Activated naive CD4-positive, alpha-beta T cell treated with anti-CD3 and anti-CD28 coated beads for 36 hours (primary cell): ENCODE results near the gene MIGA2. TPM values are rescaled to one million over a fixed set of nuclear protein-coding genes. Genes with fewer than 3 reads are reported as not detected.

Source experiments
- CTCF ChIA-PET: fragments of 350-600 bp; sonication (Branson Sonifier 250); formaldehyde crosslinking; loops from one replicate; lab custom pipeline; 2021; ENCODE audit warnings: antibody characterized with exemption; lab: Charles Lee
- DNase-seq: peaks from one replicate; pipeline ENCODE4 v3.0.0-alpha.2; 2020
- H3K27ac Mint-ChIP-seq: one replicate; pipeline ENCODE4 v1.8.0; 2021; ENCODE audit warnings: mild to moderate bottlenecking, mixed read lengths
- H3K27me3 Mint-ChIP-seq: one replicate; pipeline ENCODE4 v1.8.0; 2021; ENCODE audit warnings: low read depth, mixed read lengths
- H3K36me3 Mint-ChIP-seq: one replicate; pipeline ENCODE4 v1.8.0; 2021; ENCODE audit warnings: low read depth, mixed read lengths
- H3K4me1 Mint-ChIP-seq: one replicate; pipeline ENCODE4 v1.8.0; 2021; ENCODE audit warnings: low read depth, mixed read lengths
- H3K4me3 Mint-ChIP-seq: one replicate; pipeline ENCODE4 v1.8.0; 2021; ENCODE audit warnings: mild to moderate bottlenecking, moderate library complexity, mixed read lengths
- H3K9me3 Mint-ChIP-seq: one replicate; pipeline ENCODE4 v1.8.0; 2021; ENCODE audit warnings: mixed read lengths
- intact Hi-C: fragments of 100-400 bp; cut with micrococcal nuclease; formaldehyde crosslinking; loops from one replicate; pipeline ENCODE4 v1.15.1; 2023
- total RNA-seq, 2 experiments: library from RNA; stranded (reverse); gene quantifications; one replicate each; pipeline ENCODE4 v1.2.3, GENCODE V29; 2021

Gene MIGA2
- total RNA-seq, 2 experiments from 2014 or later: 36.3 to 42.7 TPM

DNA sequence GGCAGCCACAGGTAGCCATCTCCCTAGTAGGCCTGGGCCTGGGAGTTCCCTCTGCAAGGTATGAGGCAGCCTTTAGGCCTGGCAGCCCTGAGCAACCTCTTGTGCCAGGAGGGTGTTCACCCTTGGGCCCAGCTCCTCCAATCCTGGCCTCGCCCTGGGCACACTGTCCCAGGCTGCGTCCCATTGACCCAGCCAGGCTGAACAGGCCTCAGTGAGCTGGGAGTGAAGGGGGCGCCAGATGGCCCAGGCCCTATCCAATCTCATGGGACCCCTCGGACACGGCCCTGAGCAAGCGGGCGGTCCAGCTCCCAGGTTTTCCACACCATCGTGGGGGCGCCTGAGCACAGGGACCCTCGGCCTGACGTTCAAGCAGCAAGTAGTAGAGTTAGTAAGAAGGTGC lies 22.8 kb upstream of the MIGA2 start:
- H3K27me3 Mint-ChIP-seq: no peaks in the 10 kb centered on the region
- no peaks in the 10 kb centered on the region for H3K9me3 Mint-ChIP-seq
- peaks cover 3% of the 10 kb centered on the region for H3K36me3 Mint-ChIP-seq
- intact Hi-C loops: no loop called here
- H3K4me3 Mint-ChIP-seq: no peak overlapping the region
- H3K4me1 Mint-ChIP-seq: no peaks in the 10 kb centered on the region
- DNase-seq: no peak
- no peak overlapping the region for H3K27ac Mint-ChIP-seq
- CTCF ChIA-PET: no interaction called here

GRCh38 chr9:129014124-129014523 lies 22.3 kb upstream of the MIGA2 start:
- no peak for DNase-seq
- no peak overlapping the region for H3K4me3 Mint-ChIP-seq
- H3K4me1 Mint-ChIP-seq: no peaks in the 10 kb centered on the region
- H3K9me3 Mint-ChIP-seq: no peaks in the 10 kb centered on the region
- H3K27me3 Mint-ChIP-seq: no peaks in the 10 kb centered on the region
- CTCF ChIA-PET: no interaction called here
- peaks cover 6% of the 10 kb centered on the region for H3K36me3 Mint-ChIP-seq
- H3K27ac Mint-ChIP-seq: no peak overlapping the region
- intact Hi-C loops: no loop called here

DNA sequence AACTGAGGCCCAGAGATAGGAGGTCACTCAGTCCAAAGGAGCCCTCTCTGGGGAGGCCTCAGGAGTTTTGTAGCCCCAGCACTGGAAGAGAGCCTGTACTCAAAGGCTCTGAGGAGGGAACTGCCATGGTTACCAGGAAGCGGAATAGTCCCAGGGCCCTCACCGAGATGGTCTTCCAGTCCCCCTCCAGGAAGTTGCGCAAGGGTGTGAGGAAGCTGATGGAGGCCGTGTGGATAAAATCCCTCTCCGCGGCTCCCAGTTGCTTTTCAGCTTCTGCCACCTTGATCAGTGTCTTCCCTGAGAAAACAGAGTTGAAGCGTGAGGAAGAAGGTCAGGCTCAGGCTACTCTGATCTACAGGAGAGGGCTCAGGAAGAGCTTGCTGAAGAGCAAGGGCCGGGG lies 21.8 kb upstream of the MIGA2 start:
- H3K4me3 Mint-ChIP-seq: no peak overlapping the region
- H3K4me1 Mint-ChIP-seq: no peaks in the 10 kb centered on the region
- H3K27ac Mint-ChIP-seq: no peak overlapping the region
- no peaks in the 10 kb centered on the region for H3K9me3 Mint-ChIP-seq
- H3K36me3 Mint-ChIP-seq: peaks cover 6% of the 10 kb centered on the region
- DNase-seq: no peak
- CTCF ChIA-PET: no interaction called here
- H3K27me3 Mint-ChIP-seq: no peaks in the 10 kb centered on the region
- intact Hi-C loops: no loop called here

DNA sequence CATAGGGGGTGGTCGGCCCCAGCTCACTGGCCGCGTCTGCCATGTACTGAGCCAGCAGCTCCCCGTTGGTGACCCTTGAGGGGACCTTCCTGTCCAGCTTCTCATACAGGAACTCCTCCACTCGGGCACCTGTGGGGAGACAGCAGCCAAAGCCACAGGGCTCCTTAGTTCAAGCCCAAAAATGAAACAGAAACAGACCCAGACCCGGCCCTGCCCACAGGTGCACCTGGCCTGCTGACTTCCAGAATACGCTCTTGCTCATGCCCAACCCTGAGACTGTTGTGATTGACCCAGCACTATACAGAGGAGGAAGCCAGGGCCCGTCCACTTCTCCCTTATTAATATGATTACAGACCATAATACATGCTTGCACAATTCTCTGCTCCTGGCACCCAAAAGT lies 15.3 kb upstream of the MIGA2 start:
- H3K4me1 Mint-ChIP-seq: peaks cover 14% of the 10 kb centered on the region
- CTCF ChIA-PET: no interaction called here
- DNase-seq: no peak
- no peaks in the 10 kb centered on the region for H3K27me3 Mint-ChIP-seq
- no peak overlapping the region for H3K4me3 Mint-ChIP-seq
- peaks cover 5% of the 10 kb centered on the region for H3K36me3 Mint-ChIP-seq
- intact Hi-C loops: no loop called here
- no peaks in the 10 kb centered on the region for H3K9me3 Mint-ChIP-seq
- no peak overlapping the region for H3K27ac Mint-ChIP-seq

- peak overlapping the region; percentile 59 for H3K27ac Mint-ChIP-seq
- intact Hi-C loops: no loop called here
- H3K36me3 Mint-ChIP-seq: peaks cover 5% of the 10 kb centered on the region
- H3K4me3 Mint-ChIP-seq: no peak overlapping the region
- H3K4me1 Mint-ChIP-seq: peaks cover 16% of the 10 kb centered on the region
- H3K27me3 Mint-ChIP-seq: no peaks in the 10 kb centered on the region
- H3K9me3 Mint-ChIP-seq: no peaks in the 10 kb centered on the region
- CTCF ChIA-PET: no interaction called here
- no peak for DNase-seq
These were observed 14.4 kb upstream of the MIGA2 start for GRCh38 chr9:129022037-129022436.

DNA sequence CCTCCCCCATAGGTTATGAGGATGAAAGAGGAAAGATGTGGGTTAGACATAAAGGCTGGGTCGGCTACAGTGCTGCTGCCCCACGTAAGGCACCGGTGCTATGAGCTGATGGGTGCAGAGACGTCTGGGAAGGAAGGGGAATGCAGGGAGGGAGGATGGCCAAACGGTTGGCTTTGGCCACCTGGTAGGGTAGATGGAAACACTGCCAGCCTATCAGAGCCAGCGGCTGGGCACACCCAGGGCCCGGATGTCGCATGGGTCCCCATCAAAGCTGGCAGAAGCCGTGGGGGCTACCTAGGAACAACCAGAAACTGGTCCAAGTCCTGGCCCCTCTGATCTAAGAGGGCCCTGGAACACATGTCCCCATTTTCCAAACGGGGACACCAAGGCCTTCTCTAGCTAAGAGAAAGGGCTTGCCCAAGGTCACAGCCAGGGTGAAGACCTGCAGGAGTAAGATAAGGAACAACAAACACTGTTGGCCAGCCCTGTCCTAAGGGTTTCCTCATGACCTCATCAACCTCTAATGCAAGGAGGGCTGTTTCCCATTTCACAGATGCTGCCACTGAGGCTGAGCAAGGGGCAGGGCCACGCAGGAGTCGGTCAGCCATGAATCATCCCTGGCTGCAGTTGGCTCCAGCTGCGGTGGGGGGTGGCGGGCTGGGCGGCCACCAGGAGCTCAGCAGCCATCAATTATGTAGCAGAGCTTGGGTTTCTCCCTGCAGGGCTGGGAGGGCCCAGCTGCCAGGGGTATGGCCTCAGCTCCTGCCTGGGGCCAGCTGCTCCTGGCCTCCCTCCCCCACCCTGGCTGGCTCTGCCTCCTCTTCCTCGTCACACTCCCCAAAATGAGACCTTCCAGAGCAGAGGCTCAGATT lies 13.2 kb upstream of the MIGA2 start:
- H3K27me3 Mint-ChIP-seq: no peaks in the 10 kb centered on the region
- DNase-seq: no peak
- H3K36me3 Mint-ChIP-seq: peaks cover 5% of the 10 kb centered on the region
- no peaks in the 10 kb centered on the region for H3K9me3 Mint-ChIP-seq
- CTCF ChIA-PET: no interaction called here
- no peak overlapping the region for H3K4me3 Mint-ChIP-seq
- no peak overlapping the region for H3K27ac Mint-ChIP-seq
- H3K4me1 Mint-ChIP-seq: peaks cover 22% of the 10 kb centered on the region
- intact Hi-C loops: no loop called here

GRCh38 chr9:129023908-129024233 lies 12.6 kb upstream of the MIGA2 start:
- no peak overlapping the region for H3K27ac Mint-ChIP-seq
- intact Hi-C loops: no loop called here
- H3K27me3 Mint-ChIP-seq: no peaks in the 10 kb centered on the region
- H3K9me3 Mint-ChIP-seq: no peaks in the 10 kb centered on the region
- no peak overlapping the region for H3K4me3 Mint-ChIP-seq
- peaks cover 22% of the 10 kb centered on the region for H3K4me1 Mint-ChIP-seq
- peaks cover 4% of the 10 kb centered on the region for H3K36me3 Mint-ChIP-seq
- DNase-seq: no peak
- CTCF ChIA-PET: no interaction called here

DNA sequence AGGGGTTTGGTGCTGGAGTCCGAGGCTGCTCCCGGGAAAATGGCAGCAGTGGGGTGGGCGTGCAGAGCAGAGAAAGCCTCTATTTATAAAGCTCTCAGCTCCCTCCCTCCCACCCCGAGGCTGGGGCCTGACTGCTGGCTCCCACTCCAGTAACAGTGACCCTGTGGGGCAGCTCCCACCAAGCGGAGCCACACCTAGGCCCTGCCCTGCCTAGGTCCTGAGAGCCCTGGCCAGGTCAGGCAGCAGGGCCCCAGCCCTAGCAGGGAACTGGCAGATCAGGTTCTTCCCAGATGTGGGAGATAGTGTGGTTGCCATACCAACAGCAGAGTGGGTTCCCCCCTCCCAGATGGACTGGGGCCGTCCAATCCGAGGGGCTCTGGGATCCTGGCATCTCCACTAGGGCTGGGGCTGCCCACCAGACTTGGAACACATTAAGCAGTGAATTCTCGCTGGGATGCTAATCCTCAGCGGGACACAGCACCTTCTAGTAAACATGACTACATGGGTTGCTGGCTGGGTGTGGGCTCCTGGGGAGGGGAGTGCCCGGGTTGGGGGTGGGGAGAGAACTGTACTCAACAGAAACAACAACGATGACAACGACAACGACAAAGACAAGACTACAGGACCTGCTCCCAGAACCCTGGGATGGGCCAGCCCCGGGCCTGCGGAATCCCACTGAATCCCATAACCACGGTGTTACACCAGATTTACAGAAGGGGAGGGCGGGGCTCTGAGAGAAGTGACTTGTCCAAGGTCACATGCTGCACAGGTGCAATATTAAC lies 9.8 kb upstream of the MIGA2 start:
- H3K27me3 Mint-ChIP-seq: no peaks in the 10 kb centered on the region
- CTCF ChIA-PET: interaction anchor here (0.8 kb wide), 1 partner anchor 116 kb away, joined by 3 read pairs; no protein-coding TSS in a partner anchor

GRCh38 chr9:129027224-129027684 lies 9.2 kb upstream of the MIGA2 start:
- intact Hi-C loops: loop anchor here (5.0 kb wide), 2 partner anchors 145 to 340 kb away; partner anchors contain the start of genes KYAT1, LRRC8A and SET
- H3K4me1 Mint-ChIP-seq: peaks cover 16% of the 10 kb centered on the region
- DNase-seq: no peak
- H3K27ac Mint-ChIP-seq: no peak overlapping the region
- H3K27me3 Mint-ChIP-seq: no peaks in the 10 kb centered on the region
- CTCF ChIA-PET: interaction anchor here (0.8 kb wide), 1 partner anchor 115 kb away, joined by 3 read pairs; no protein-coding TSS in a partner anchor
- no peaks in the 10 kb centered on the region for H3K9me3 Mint-ChIP-seq
- peak overlapping the region; percentile 84 for H3K4me3 Mint-ChIP-seq
- no peaks in the 10 kb centered on the region for H3K36me3 Mint-ChIP-seq

More for the DNA sequence above, 9.8 kb upstream of the MIGA2 start:
- H3K4me3 Mint-ChIP-seq: peak overlapping the region; percentile 84
- H3K27ac Mint-ChIP-seq: no peak overlapping the region
- no peaks in the 10 kb centered on the region for H3K36me3 Mint-ChIP-seq
- peaks cover 19% of the 10 kb centered on the region for H3K4me1 Mint-ChIP-seq
- DNase-seq: no peak
- intact Hi-C loops: loop anchor here (5.0 kb wide), 2 partner anchors 144 to 339 kb away; partner anchors contain the start of genes KYAT1, LRRC8A and SET
- no peaks in the 10 kb centered on the region for H3K9me3 Mint-ChIP-seq

DNA sequence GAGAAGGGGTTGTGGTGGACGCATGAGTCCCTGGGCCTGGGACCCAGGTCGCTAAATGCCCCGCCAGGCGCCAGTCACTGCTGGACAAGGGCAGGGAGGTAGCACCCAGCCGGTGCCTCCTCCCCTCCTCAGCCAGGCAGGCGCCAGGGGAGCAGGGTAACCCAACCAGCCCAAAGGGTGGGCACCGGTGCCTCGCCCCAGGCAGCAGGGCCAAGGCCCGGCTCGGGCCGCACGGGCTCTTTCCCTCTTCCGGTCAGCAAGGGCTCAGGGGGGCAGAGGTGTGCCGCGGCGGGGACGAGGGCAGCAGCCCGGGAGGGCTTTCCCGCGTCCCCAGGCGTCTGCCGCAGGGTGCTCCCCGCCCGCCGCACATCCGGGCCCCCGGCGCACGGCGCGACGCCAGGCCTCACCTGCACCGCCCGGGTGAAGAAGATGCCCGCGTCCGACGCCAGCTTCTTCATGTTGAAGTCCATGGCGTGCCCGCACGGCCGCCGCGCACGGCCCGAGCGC lies 8.7 kb upstream of the MIGA2 start:
- H3K9me3 Mint-ChIP-seq: no peaks in the 10 kb centered on the region
- peak; percentile 74 for DNase-seq

GRCh38 chr9:129028192-129028966 lies 8.0 kb upstream of the MIGA2 start, which contains the start of gene SH3GLB2:
Gene SH3GLB2 (minus strand): TSS chr9:129028331. CDS start chr9:129028154, 177 bp downstream.
- H3K4me1 Mint-ChIP-seq: peaks cover 13% of the 10 kb centered on the region
- H3K36me3 Mint-ChIP-seq: no peaks in the 10 kb centered on the region
- peak within 1 kb of the TSS; percentile 84 for H3K4me3 Mint-ChIP-seq
- H3K27me3 Mint-ChIP-seq: no peaks in the 10 kb centered on the region
- DNase-seq: peak; percentile 95
- CTCF ChIA-PET: interaction anchor here (0.6 to 1.1 kb wide), 4 partner anchors 10 to 452 kb away, joined by 3 to 6 read pairs (median 4); partner anchors contain the start of gene ENDOG
- no peak within 1 kb of the TSS for H3K27ac Mint-ChIP-seq
- no peaks in the 10 kb centered on the region for H3K9me3 Mint-ChIP-seq
- intact Hi-C loops: loop anchor here (1.0 to 5.0 kb wide), 5 partner anchors 8 to 341 kb away; partner anchors contain the start of genes CRAT, DOLPP1, KYAT1 and LRRC8A

More for the DNA sequence above, 8.7 kb upstream of the MIGA2 start:
- intact Hi-C loops: loop anchor here (1.0 to 5.0 kb wide), 5 partner anchors 9 to 340 kb away; partner anchors contain the start of genes CRAT, DOLPP1, KYAT1 and LRRC8A
- Mint-ChIP-seq H3K27me3 (no peaks in the 10 kb centered on the region), H3K36me3 (no peaks in the 10 kb centered on the region), H3K4me1 (peaks cover 16% of the 10 kb centered on the region), H3K4me3 (peak overlapping the region; percentile 84), H3K27ac (no peak overlapping the region)
- CTCF ChIA-PET: interaction anchor here (0.6 to 1.1 kb wide), 3 partner anchors 11 to 209 kb away, joined by 3 to 6 read pairs (median 3); partner anchors contain the start of gene ENDOG
